ENCODE results near the gene CABP4.
"Not testable (repeated sequence)": the region's sequence is repeated elsewhere in the genome, so short reads cannot be mapped to it uniquely, and the experiment has no call there.

Gene CABP4

GRCh38 chr11:67482275-67482826 is 27.2 kb downstream of the CABP4 start:
- no peak for DNase-seq (ENCODE audit: low read depth, low spot score)

DNA sequence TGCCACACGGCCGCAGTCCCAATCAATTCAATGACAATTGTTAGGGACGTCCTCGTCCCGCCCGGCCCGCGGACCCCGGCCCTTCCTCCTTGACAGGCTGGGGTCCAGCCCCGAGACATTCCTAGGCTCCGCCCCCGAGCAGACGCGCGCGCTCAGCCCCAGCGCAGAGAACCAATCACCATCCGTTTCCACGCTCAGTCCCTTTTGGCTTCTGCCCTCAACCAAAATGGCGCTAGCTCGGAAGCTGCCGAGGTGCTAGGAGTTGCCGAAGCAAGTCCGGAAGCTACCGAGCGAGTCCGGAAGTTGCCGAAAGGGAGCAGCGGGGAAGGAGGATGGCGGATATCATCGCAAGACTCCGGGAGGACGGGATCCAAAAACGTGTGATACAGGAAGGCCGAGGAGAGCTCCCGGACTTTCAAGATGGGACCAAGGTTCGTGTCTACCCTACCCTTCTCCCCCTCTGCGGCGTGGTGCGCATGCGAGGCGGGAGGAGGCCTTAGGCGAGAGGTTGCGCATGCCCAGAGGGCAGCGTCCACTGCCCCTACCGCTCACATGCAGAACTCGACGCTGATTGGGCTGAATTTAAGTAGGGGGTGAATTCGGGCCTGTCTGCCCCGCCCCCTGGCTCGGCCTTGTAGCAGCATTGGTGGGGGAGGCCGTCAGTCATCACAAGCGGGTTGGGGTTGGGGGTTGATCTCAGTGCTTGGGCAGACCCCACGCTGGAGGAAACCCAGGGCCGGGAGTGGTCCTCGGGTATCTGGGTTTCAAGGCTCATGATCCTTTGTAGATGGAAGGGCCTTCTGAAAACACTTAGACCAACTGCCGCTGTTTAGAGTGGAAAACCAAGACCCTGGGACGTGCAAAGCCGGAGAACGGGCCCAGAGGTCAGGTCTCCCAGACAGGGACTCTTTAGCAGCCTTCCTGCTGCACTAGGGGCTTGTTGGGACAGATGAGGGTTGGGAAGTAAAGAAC is 28.0 kb downstream of the CABP4 start, which contains the start of gene AIP:
TSS of gene AIP (plus strand) at position 200 of the 972 bp plus-strand sequence. CDS start at position 333, 133 bp downstream.
- peak; percentile 95 for DNase-seq (ENCODE audit: low read depth, low spot score)

DNA sequence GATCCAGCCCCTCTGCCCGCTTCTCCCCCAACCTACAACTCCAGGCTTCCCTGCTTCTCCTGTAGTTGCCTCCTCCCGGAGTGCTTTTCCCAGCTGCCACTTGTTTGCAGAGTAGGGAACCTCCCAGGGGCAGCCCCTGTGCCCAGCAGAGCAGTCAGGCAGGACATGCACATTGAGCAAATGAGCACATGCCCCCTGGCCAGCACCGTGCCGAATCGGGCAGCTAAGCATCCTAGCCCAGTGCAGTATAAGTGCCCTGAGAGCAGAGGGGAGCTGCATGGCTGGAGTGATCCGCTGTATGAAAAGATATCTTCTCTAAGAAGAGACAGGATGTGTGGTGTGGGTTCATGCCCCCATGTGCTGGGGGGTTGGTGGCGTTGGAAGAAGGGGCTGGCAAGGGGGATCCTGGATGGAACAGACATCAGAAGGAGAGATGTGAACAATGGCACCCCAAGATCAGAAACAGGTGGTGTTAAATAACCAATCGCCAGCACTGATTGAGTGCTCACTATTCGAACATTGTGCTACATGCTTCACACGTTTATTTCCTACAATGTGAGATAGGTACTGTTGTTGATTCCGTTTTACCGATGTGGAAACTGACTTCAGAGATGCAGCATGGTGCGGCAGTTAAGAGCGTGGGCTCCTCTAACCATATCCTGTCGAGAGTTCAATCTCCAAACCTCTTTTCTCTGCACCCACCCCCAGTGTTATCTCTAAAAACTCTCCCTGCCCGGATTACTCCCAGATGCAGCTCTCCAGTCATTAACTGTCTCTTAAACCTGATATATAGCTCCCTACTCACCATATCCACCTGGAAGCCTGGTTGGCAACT is 28.9 kb downstream of the CABP4 start:
- no peak for DNase-seq (ENCODE audit: low read depth, low spot score)

GRCh38 chr11:67484847-67485311 is 29.7 kb downstream of the CABP4 start:
- DNase-seq (ENCODE audit: low read depth, low spot score) = peak; percentile 46

GRCh38 chr11:67485873-67486361 is 30.8 kb downstream of the CABP4 start:
- not testable (repeated sequence) for DNase-seq (ENCODE audit: low read depth, low spot score)

GRCh38 chr11:67486481-67487195 is 31.5 kb downstream of the CABP4 start:
- DNase-seq (ENCODE audit: low read depth, low spot score) = no peak

DNA sequence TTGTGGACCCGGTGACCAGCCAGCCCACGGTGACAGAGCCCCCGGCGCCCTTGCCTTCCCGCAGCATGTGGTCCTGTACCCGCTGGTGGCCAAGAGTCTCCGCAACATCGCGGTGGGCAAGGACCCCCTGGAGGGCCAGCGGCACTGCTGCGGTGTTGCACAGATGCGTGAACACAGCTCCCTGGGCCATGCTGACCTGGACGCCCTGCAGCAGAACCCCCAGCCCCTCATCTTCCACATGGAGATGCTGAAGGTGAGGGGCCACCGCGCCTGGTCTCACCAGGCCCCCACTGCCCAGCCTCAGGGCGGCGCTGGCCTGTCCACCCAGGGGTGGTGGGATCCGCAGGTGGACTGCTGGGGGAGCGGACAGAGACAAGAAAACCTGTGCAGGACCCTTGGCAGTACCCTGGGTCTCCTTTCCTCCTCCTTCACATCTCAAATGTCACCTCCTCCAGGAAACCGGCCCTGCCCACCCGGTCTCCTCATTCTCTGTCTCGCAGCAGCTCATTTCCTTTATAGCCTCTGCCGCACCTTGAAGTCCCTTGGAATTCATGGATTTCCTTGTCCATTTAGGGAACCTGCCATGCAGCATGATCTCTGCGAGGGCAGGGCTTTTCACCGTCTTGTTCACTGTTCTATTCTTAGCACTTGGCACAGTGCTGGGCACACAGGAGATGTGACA is 34.2 kb downstream of the CABP4 start:
- no peak for DNase-seq (ENCODE audit: low read depth, low spot score)

- no peak for DNase-seq (ENCODE audit: low read depth, low spot score)
Observed at GRCh38 chr11:67489885-67490726, 35.0 kb downstream of the CABP4 start.

- DNase-seq (ENCODE audit: low read depth, low spot score) = no peak
Observed at GRCh38 chr11:67490727-67491065, 35.5 kb downstream of the CABP4 start.

DNA sequence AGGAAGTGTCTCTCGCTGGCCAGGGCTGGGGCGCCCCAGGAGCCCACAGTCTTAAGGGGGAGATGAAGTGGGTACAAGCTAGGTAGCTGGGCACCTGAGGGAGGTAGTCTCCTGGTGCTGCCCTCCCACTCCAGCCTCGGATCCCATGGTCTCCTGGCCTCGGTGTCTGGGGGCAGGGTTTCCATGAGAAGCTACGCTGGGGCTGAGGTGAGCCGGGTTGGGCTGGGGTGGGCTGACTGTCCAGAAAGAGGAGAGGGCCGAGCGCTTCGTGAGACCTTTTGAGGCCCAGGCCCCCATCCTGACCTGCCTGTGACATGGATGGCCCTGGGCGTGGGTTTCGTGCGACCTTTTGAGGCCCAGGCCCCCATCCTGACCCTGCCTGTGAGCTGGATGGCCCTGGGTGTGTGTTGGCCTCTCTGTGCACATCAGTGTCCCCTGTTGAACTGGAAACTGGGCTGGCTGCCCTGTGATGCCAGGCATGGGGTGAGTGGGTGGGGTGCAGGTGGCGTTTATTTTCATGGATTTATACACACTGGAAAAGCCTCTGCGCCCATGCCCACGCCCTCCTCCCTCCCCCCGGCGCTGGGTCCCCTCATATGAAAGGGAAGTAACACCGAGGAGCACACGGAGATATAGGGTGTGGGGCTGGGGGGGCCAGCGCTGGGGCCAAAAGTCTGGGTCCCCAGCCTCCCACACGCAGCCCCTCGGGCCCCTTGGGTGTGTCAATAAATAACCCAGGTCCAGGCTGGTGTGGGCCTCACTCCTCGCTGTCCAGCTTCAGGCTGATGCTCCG is 36.3 kb downstream of the CABP4 start:
- DNase-seq (ENCODE audit: low read depth, low spot score) = no peak

DNA sequence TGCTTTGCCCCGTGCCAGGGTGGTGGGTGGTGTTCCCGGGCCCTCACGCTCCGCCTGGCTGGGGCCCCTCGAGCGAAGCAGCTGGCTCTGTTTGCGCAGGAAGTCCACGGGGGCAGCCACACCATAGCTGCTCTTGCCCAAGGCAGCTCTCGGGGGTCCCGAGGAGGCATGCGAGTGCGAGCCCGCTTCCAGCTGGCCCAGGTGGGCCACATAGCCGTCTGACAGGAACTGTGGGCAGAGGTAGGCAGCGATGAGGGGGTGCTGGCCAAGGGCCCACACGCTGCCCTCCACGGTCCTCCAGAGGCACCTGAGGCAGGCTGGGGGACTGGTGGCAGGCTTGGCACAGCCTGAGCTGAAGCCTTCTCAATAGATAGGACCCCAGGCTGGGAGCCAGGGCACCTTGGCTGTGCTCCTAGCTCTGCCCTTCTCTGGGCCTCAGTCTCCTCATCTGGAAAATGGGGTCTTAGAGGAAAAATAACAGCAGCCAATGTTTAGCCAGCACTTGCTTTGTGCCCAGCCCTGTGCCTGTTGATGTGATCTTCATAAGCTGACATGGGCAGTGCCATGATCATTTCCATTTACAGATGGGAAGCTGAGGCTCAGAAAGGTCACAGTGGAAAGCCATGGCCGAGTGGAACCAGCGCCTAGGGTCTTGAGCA is 37.0 kb downstream of the CABP4 start:
- no peak for DNase-seq (ENCODE audit: low read depth, low spot score)

DNA sequence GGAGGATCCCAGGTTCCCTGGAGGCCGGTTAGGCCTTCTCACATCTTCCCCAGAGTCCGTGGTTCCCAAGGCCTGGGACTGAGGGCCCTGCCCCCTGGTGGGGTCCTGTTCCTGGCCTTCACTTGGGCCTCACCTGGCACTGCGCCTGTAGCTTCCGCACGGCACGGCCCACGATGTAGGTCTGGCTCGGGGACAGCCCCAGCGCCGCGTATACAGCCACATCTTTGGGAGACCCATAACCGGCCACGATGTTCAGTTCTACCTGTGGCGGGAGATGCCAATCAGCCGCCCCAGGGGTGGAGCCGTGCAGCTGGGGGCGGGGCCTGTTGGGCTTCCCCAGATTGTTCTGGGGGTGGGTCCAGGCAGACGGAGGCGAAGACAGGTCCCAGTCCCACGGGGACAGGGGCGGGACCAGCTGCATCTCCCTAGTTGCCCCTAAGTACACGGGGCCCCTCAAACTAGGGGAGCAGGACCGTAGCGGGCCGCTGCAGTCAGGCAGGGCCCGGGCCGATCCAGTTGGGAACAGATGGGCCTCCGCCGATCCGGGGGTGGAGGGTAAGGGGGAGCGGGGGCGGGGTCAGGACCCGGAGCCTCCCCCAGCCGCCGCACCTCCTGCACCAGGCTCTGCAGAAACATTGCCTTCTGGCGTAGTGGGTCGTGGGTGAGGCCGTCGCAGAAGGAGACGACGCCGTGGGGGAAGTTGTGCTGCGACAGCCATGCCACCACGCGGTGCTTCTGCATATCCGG is 37.8 kb downstream of the CABP4 start:
- no peak for DNase-seq (ENCODE audit: low read depth, low spot score)

DNA sequence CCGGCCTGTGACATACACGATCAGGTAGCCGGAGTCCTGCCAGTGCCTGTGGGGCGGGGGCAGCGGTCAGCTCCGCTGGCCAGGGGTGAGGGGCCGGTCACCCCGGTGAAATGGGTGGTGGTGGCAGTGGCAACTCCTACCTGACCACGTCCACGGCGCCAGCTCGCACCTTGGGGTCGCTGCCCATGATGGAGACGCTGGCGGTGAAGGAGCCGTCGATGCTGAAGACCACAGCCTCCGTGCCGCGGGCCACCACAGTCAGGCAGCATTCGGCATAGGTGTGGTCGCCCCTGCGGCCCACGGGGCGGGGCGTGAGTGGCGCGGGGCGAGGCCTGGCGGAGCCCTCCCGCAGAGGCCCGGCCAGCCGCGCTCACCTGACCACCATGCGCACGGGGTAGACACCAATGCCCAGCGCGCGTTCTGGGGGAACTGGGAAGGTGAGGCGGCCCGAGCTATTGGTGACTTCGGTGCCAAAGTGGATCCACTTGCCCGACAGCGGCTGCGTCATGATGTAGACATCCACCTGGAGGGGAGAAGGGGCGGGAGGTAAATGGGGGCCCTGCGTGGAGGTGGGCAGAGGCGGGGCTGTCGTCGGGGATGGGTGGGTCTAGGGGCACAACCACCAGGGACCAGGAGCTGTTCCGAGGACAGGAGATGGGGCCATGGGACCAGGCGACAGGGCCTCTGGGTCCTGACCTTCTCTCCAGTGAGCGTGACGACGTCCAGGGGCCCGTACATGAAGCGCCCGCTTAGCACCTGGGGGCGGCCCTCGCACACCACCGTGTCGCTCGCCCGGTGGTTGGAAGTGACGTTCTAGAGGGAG is 38.6 kb downstream of the CABP4 start:
- DNase-seq (ENCODE audit: low read depth, low spot score) = no peak

DNA sequence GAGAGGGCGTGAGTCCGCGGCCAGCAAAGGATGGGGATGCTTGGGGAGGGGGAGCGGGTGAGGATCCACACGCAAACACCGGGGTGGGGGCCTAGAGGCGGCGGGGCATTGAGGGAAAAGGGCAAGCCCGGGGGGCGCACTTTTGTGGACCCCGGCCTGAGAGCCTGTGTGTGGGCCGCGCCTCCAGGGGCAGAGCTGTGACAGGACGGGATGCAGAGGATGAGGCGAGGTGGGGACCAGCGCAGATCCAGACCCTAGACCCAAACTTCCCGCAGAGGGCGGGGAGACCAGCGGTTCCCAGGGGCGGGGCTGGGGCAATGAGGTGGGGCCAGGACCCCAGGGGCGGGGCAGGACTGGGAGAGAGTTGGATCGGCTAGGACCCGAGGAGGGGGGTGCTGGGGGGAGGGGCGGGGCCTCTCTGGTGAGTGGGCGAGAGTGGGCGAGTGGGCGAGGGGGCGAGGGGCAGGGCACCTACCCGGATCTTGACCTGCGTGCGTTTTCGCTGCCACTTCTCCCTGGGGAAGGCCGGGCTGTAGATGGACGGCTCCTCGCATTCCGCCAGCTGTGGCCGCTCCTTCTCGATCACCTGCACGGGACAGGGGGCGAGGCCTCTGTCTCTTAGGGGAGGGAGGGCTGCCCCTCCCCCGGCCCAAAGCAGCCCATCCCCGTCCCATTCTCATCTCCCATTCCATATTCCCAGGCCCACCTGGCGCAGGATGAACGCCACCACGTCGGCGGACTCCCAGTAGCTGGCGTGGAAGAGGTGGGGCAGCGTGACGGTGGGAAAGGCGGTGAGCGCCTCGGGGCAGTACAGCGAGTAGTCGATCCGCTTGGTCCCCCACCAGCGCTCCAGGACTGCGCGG is 39.4 kb downstream of the CABP4 start:
- no peak for DNase-seq (ENCODE audit: low read depth, low spot score)

DNA sequence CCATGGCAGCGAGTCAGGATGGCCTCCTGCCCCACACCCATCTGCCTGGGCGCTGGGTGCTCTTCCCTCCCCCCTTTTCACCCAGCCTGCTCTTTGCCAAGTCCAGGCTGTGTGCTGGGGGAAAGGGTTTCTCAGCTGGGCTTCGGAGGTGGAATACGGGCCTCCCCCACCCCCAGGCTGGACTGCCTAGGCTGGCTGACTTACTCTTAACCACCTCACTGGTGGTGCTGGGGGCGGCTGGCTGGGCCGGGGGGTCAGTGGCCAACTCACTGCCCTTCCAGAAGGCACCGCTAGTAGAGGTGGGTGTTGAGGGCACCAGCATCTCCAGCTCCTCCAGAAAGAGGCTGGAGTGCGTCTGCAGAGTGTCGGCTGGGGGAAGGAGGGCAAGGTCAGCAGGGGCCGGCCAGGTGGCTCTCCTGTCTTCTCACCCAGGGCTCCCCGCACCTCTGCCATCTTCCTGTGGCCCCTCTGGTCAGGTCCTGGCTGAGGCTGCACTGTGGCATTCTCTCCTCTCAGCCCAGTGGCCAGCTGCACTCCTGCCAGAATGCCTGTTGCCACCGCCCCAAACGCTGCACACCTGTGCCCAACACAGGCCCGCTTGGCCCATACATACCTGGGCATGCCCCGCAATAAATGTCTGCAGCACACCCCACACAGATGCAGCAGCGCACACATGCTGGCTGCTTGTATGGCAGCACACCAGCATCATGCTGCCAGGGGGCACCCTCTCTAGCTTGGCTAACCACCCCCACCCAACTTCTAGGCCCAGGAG is 40.3 kb downstream of the CABP4 start:
- DNase-seq (ENCODE audit: low read depth, low spot score) = no peak
